ENCODE data around the gene ARHGEF25.

DNA sequence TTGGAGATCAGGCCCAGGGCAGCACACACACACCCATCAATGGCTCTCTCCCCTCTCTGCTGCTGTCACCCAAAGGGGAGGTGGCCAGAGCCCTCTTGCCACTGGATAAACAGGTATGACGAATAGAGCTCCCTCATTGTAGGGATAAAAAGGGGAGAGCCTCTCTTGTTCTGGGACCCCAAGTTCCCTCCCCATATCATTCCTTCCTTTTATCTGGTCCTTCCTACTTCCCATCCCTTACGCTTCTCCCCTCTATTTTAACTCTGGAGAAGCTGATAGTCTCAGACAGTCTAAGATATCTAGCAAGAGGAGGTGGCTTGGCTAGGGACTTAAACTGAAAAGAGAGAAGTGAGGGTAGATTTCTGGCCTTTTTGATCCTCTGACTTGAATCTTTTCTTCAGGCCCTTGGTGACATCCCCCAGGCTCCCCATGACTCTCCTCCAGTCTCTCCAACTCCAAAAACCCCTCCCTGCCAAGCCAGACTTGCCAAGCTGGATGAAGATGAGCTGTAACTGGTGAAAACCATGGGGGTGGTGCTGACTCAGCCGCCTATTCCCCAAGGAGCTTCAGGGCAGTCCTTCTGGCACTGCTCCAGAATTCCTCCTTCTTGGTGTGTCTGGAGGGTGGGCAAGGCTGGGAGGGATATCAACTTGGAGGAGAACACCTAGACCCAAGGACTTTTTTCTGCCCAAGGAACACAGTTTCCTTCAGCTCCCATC lies 5.3 kb downstream of the ARHGEF25 start:
- TF ChIP-seq POLR2AphosphoS5 (IDR thresholded peaks at IDR 0.05; ENCODE audit: borderline replicate concordance, low read depth, low read length) (no peak), EZH2 (IDR thresholded peaks at IDR 0.05) (no peak), FOXP2 (optimal IDR thresholded peaks at IDR 0.05; ENCODE audit: control extremely low read depth, extremely low read length, insufficient read depth) (no peak)
